Cortex of kidney (tissue), 1 donor: ENCODE results near the gene PDHA2.
"Not testable (repeated sequence)": the region's sequence is repeated elsewhere in the genome, so short reads cannot be mapped to it uniquely, and the experiment has no call there.

Source experiments
- DNase-seq: peaks from one replicate; lab custom pipeline; 2025; lab: John Stamatoyannopoulos, UW

Gene PDHA2

GRCh38 chr4:95839891-95840290 lies at the start of gene PDHA2:
TSS of gene PDHA2 (plus strand) at chr4:95840093. CDS start at chr4:95840151, 58 bp downstream.
- DNase-seq = no peak

GRCh38 chr4:95798003-95798402 lies 41.9 kb upstream of the PDHA2 start:
- no peak for DNase-seq

- no peak for DNase-seq
These were observed 41.2 kb upstream of the PDHA2 start for GRCh38 chr4:95798727-95799126.

DNA sequence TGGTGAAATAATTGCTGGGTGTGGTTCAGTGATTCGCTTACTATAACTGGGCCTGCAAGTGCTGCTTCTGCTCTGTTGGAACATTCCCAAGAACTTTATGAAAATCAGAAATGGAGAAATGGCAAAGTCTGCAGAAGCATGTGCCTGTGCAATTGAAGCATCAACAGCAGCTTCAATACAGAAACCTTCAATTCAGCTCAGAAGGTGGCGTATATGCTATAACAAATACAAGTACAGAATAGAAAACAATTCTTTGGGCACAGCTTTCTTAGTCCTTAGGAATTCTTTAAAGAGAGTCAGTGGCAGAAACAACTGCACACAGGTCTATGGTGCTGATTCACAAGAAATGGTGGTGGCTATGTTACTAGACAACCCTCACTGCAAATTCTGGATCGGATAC lies 18.0 kb upstream of the PDHA2 start:
- DNase-seq = no peak

DNA sequence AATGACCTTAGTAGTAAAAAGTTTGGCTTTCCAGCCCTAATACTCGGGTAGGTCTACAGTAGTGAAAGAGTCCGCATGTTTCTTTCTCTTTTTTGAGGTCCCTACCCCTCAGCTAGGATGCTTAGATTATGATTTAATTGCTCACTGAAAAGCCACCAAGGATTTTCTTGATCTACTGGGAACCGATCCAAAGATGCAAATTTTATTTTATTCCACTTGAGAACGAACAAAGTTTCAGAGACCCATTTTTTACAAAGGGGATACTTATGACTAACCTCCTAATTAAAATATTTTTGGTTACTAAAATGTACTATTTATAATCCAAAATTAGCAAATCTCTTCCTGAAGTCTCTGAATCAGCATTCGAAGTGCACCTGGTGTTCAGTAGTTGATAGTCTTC lies 14.3 kb upstream of the PDHA2 start:
- DNase-seq = no peak

- no peak for DNase-seq
These were observed 9.2 kb upstream of the PDHA2 start for GRCh38 chr4:95830651-95831050.

DNA sequence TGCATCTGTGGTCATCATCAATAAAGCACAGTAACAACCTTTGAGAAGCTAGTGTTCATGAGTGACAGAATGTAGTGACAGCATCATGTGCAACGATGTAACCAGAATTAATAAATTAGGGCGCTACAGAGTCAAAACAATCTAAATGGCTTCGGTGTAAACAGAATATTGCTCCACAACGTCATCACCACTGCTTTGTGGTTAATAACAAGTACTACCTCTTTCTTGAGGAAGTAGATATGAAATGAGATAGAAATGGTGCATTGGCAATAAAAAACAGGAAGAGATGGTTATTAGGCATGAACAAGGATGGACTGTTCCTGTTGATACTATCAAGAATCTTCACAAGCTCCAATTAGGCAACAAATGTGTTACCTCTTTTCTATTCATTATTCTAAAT lies 8.7 kb upstream of the PDHA2 start:
- DNase-seq = no peak

GRCh38 chr4:95833711-95834194 lies 6.1 kb upstream of the PDHA2 start:
- no peak for DNase-seq

- no peak for DNase-seq
These were observed 4.2 kb upstream of the PDHA2 start for GRCh38 chr4:95835672-95836071.

DNA sequence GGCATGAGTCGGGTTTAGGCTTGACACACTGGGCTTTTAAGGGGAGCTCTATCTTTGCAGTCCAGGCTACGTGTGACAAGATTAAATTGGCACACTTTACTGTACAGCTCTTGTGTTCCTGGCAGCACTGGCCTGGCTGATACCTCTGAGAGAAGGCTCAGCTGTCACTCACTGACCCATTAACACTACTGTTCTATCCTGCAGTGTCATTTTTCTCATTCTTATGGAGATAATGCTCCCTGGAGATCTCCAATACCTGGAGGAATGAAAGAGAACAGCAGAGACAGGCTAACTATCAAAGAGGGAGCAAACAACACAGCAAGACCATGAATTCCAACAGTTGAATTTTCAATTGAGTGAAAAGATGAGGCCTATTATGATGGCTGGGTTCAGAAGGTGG lies 1.7 kb upstream of the PDHA2 start:
- DNase-seq = no peak

DNA sequence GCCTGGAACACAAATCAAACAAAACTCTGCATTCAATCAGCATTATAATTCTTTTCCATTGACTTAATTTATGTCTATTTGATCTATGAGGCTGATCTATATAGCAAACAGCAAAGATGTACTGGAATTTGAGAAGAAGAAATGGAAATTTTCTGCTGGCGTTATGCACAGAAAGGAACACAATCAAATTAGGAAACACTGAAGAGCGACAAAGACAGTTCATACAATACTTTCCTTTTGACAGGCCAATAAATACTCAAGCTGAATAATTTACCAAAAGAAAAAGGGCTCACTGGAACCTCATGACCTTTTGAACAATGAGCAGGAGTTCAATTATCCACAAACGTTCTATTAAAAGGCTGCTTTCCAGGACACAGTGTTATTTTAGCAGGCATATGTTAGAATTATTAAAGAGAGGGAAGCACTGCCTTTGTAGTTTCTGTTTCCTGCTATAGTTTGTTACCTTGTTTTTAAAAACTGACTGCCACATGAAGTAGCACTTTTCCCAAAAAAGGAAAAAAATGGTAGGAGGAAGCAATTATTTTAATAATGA lies 8.1 kb downstream of the PDHA2 start:
- DNase-seq = no peak

GRCh38 chr4:95850161-95850560 lies 10.3 kb downstream of the PDHA2 start:
- no peak for DNase-seq

- DNase-seq = no peak
These were observed 17.9 kb downstream of the PDHA2 start for GRCh38 chr4:95857761-95858160.

DNA sequence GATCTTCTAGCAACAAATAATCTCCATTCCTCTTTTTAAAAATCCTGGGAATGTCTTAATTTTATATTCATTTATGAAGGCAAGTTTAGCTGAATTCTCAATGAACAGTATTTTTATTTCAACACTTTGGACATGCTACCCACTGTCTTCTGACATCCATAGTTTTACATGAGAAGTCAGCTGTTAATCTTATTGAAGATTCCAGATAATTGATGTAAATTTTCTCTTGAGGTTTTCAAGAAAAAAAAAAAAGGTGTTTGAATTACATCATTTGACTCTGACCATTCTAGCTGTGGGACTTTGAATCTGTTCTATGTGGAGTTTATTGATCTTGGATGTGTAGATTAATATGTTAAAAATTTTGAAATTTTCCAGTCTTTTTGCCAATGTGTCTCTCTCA lies 28.0 kb downstream of the PDHA2 start:
- no peak for DNase-seq

GRCh38 chr4:95869414-95869813 lies 29.5 kb downstream of the PDHA2 start:
- not testable (repeated sequence) for DNase-seq

GRCh38 chr4:95869961-95870500 lies 30.1 kb downstream of the PDHA2 start:
- no peak for DNase-seq

GRCh38 chr4:95877636-95878035 lies 37.7 kb downstream of the PDHA2 start:
- no peak for DNase-seq

GRCh38 chr4:95887551-95887950 lies 47.7 kb downstream of the PDHA2 start:
- no peak for DNase-seq

- no peak for DNase-seq
These were observed 49.8 kb downstream of the PDHA2 start for GRCh38 chr4:95889662-95890061.
